ENCODE data around the gene AIFM3.

GRCh38 chr22:20944042-20944441 is 23.0 kb upstream of the AIFM3 start:
- TF ChIP-seq POLR2A (IDR thresholded peaks at IDR 0.05; ENCODE audit: borderline replicate concordance, extremely low read depth, insufficient read depth, insufficient read length), result no peak
- no peak for TF ChIP-seq EZH2 (IDR thresholded peaks at IDR 0.05)
